ENCODE results near the gene GPC5.

- TF ChIP-seq CTCF (IDR thresholded peaks at IDR 0.05 in 8 of 11, conservative IDR thresholded peaks at IDR 0.05 in 3 of 11), result no peak
- no peak for TF ChIP-seq POLR2AphosphoS5 (IDR thresholded peaks at IDR 0.05)
- no peak for TF ChIP-seq POLR2A (IDR thresholded peaks at IDR 0.05)
Observed at GRCh38 chr13:92535222-92536006, 1137.0 kb downstream of the GPC5 start.

All from spleen (tissue), 7 donors.